GM12878 (cell line): ENCODE measurements around the gene GID8. TPM values are rescaled to one million over a fixed set of nuclear protein-coding genes. Genes with fewer than 3 reads are reported as not detected.
A peak's percentile ranks its signal among the peaks of the same experiment; 100 is the strongest.

Experiments used
- ATAC-seq: fragments of 200-7000 bp; cut with Tn5 transposase; 3 replicates; pipeline ENCODE4 v1.9.1; 2020; ENCODE audit warnings: mild to moderate bottlenecking, moderate library complexity
- BruUV-seq: library from RNA; stranded (reverse); fragments of 400-500 nt; replicated peaks from 2 replicates; lab custom pipeline; 2021; lab: Mats Ljungman, UMichigan
- CTCF ChIA-PET: fragments of 300-600 bp; sonication (Branson Sonifier 250); formaldehyde crosslinking; extraction: SDS; loops from one replicate; lab custom pipeline; 2021; ENCODE audit warnings: inconsistent platforms; lab: Yijun Ruan, JAX
- POLR2A ChIA-PET: fragments of 350-600 bp; formaldehyde crosslinking; extraction: SDS; loops from one replicate; lab custom pipeline; 2021; ENCODE audit warnings: inconsistent platforms; lab: Charles Lee
- RAD21 ChIA-PET: fragments of 300-600 bp; sonication (Branson Sonifier 250); formaldehyde crosslinking; loops from one replicate; lab custom pipeline; 2023; ENCODE audit warnings: antibody characterized with exemption; ENCODE audit not compliant: unreplicated experiment; lab: Charles Lee
- SMC1A ChIA-PET: fragments of 300-600 bp; sonication (Branson Sonifier 250); formaldehyde crosslinking; loops from one replicate; lab custom pipeline; 2023; ENCODE audit not compliant: unreplicated experiment, uncharacterized antibody; lab: Charles Lee
- DNase-seq: peaks from one replicate; pipeline ENCODE4 v3.0.0-alpha.2; 2011; ENCODE audit warnings: low read depth, low spot score
- FAIRE-seq: peaks from 3 replicates; lab custom pipeline; 2011; peaks lifted over from hg19 to GRCh38; lab: Jason Lieb, UNC
- H2AFZ ChIP-seq: 2 replicates; pipeline ENCODE4 v1.6.0; 2011; ENCODE audit warnings: low read depth, low read length, control low read depth; ENCODE audit not compliant: control insufficient read depth
- H3K27ac ChIP-seq: 2 replicates; pipeline ENCODE4 v1.5.1; 2011; ENCODE audit warnings: control low read depth; ENCODE audit not compliant: control insufficient read depth, insufficient read depth
- H3K27me3 ChIP-seq, 2 experiments: replicated peaks in 1 of 2; 2 replicates each; pipeline versions ENCODE4 v1.6.0 to v1.6.1; 2011; ENCODE audit warnings: low read length in 1 of 2; ENCODE audit not compliant: control insufficient read depth in 2 of 2, insufficient read depth in 2 of 2
- H3K36me3 ChIP-seq, 2 experiments: 2 replicates each; pipeline ENCODE4 v1.5.1; 2011; ENCODE audit warnings: low read length in 1 of 2; ENCODE audit not compliant: control insufficient read depth in 2 of 2, insufficient read depth in 2 of 2
- H3K4me1 ChIP-seq: 2 replicates; pipeline ENCODE4 v1.6.1; 2011; ENCODE audit warnings: mild to moderate bottlenecking, low read length, moderate library complexity, mixed read lengths; ENCODE audit not compliant: control insufficient read depth, insufficient read depth
- H3K4me2 ChIP-seq: 2 replicates; pipeline ENCODE4 v1.6.0; 2011; ENCODE audit warnings: control low read depth; ENCODE audit not compliant: control insufficient read depth, insufficient read depth
- H3K4me3 ChIP-seq: fragments of 200-600 bp; sonication (generic); 2 replicates; pipeline ENCODE4 v1.5.1; 2016
- H3K79me2 ChIP-seq: 2 replicates; pipeline ENCODE4 v1.6.0; 2011; ENCODE audit warnings: low read length; ENCODE audit not compliant: control insufficient read depth, insufficient read depth
- H3K9ac ChIP-seq: 2 replicates; pipeline ENCODE4 v1.8.0; 2011; ENCODE audit warnings: low read length, control low read depth, mixed read lengths; ENCODE audit not compliant: control insufficient read depth, insufficient read depth
- H3K9me3 ChIP-seq: replicated peaks from 3 replicates; pipeline ENCODE4 v1.5.1; 2011; ENCODE audit warnings: mild to moderate bottlenecking, low read length; ENCODE audit not compliant: control insufficient read depth, insufficient read depth
- H4K20me1 ChIP-seq: 2 replicates; pipeline ENCODE4 v1.6.0; 2011; ENCODE audit not compliant: control insufficient read depth, insufficient read depth
- CBX5 ChIP-seq: sonication (generic); IDR thresholded peaks from 2 replicates; pipeline ENCODE4 v1.6.1; 2016; ENCODE audit warnings: low read depth, moderate library complexity, mild to moderate bottlenecking, inconsistent platforms
- MYB ChIP-seq: fragments of 150-350 bp; IDR thresholded peaks from 2 replicates; pipeline ENCODE4 v1.6.1; 2014; ENCODE audit warnings: mild to moderate bottlenecking, low read depth, low read length, borderline replicate concordance
- POLR2AphosphoS2 ChIP-seq: IDR thresholded peaks from 2 replicates; pipeline ENCODE4 v1.6.1; 2011; ENCODE audit warnings: low read depth, mild to moderate bottlenecking, low read length, improper control_type of control experiment, moderate library complexity
- RAD51 ChIP-seq: fragments of 450-650 bp; IDR thresholded peaks from 2 replicates; pipeline ENCODE4 v1.6.1; 2016; ENCODE audit warnings: moderate library complexity, mild to moderate bottlenecking, inconsistent platforms
- SIX5 ChIP-seq: IDR thresholded peaks from 2 replicates; pipeline ENCODE4 v1.6.1; 2011; ENCODE audit warnings: mild to moderate bottlenecking, low read depth, low read length, moderate library complexity; ENCODE audit not compliant: severe bottlenecking
- SPI1 ChIP-seq: IDR thresholded peaks from 2 replicates; pipeline ENCODE4 v1.6.1; 2011; ENCODE audit warnings: low read depth, mild to moderate bottlenecking, low read length, moderate library complexity, borderline replicate concordance; ENCODE audit not compliant: insufficient read depth
- WGBS: methylation state at CpG from one replicate; pipeline ENCODE4 v1.1.6; 2016; ENCODE audit warnings: low lambda C conversion rate; ENCODE audit not compliant: insufficient replicate concordance, insufficient coverage; ENCODE audit errors: missing lambda C conversion rate; 5-methylcytosine and 5-hydroxymethylcytosine counted together
- in situ Hi-C: fragments of 300-500 bp; cut with MboI; formaldehyde crosslinking; loops from 9 replicates; pipeline ENCODE4 v1.14.3; 2018; ENCODE audit warnings: mixed read lengths
- intact Hi-C: fragments of 100-400 bp; cut with micrococcal nuclease; formaldehyde crosslinking; loops from one replicate; pipeline ENCODE4 v1.14.2; 2022; ENCODE audit not compliant: unreplicated experiment
- polyA plus RNA-seq, 11 experiments: library from polyadenylated mRNA; depleted of rRNA in 4 of 11; unstranded in 6 of 11; stranded (reverse) in 5 of 11; fragments of >200 nt; fragmentation: Nextera tagmentation in 4 of 11; fragmentation: Illumina TruSeq in 1 of 11; extraction: Ambion mirVana in 4 of 11; extraction: Trizol in 1 of 11; gene quantifications; 1 replicate in 1 of 11; 2 replicates in 10 of 11; pipeline versions ENCODE4 v1.2.1 to v1.2.3, GENCODE V29; 2011 to 2016; ENCODE audit warnings: inconsistent platforms in 2 of 11, missing spikeins in 2 of 11, low read depth in 1 of 11
- total RNA-seq, 4 experiments: library from RNA; depleted of rRNA in 3 of 4; stranded (reverse); fragments of >200 nt in 3 of 4; fragmentation: Illumina TruSeq in 1 of 4; extraction: Trizol in 1 of 4; gene quantifications; 2 replicates each; pipeline versions ENCODE4 v1.2.1 to v1.2.3, GENCODE V29; 2013 to 2021
- TF ChIP-seq, protein P1 (sequence below): fragments of 450-650 bp; IDR thresholded peaks from 2 replicates; pipeline ENCODE4 v1.6.1; 2016; ENCODE audit warnings: mild to moderate bottlenecking, moderate library complexity, borderline replicate concordance

GID8 gene
- total and polyA plus RNA-seq, 10 of the 15 experiments (the other 5 are each of a cell fraction or from before 2014, with no cell fraction given), result 12.0 to 33.8 (median 22.2) TPM

DNA sequence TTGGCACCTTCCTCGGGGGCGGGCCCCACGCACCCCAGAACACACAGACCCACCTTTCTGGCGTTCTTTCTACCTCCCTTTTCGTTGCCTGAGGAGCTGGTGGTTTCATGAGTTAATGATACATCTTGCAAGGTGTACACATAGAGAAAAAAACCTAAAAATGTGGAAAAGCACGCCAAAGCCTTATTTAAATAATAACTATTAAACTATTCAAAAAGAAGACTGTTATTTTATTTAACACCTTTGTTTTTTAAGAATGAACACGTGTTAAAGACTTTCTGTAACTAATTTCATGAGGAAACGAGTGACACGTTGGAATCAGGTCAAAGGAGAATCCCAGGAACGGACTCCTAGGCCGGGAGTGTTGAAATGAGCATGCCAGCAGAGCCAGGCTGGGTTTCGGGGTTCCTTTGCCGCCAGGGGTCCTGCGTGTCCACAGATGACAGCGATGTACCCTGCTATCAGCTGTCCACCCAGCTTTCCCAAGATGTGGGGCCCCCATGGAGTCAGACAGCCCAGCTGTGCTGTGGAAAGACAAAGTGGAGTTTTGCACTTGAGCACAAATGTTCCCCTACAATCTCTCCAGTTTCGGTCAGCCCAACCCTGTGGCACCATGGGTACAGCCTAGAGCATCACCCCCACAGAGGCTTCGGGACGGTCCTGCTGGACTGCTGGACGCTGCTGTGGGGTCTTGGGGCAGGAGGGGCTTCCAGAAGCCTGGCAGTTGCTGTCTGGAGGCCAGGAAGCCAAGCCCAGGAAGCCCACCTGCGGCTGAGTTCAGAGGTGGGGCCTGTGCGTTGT, 30.6 kb downstream of the GID8 start:
- FAIRE-seq (no peak), DNase-seq (no peak), ATAC-seq (no peak)
- RAD21 ChIA-PET, result no interaction called here
- no peak overlapping the region for H3K9ac ChIP-seq
- intact Hi-C loops, result no loop called here
- TF ChIP-seq RAD51 (no peak), POLR2AphosphoS2 (0 out of 2 replicates have a peak, but pooled peaks have one; percentile 49)
- WGBS, result 65% methylated on average over 21 of the region's 21 CpGs
- CTCF ChIA-PET, result interaction anchor here (0.6 kb wide), 1 partner anchor 1131 kb away, joined by 3 read pairs; no protein-coding TSS in a partner anchor
- no peaks in the 10 kb centered on the region for H3K79me2 ChIP-seq
- H3K4me1 ChIP-seq, result peaks cover 7% of the 10 kb centered on the region
- no peaks in the 10 kb centered on the region for H3K9me3 ChIP-seq
- peaks cover 5% of the 10 kb centered on the region in 2 experiments; a peak in 3 of 4 replicates for H3K36me3 ChIP-seq
- no peak overlapping the region for H2AFZ ChIP-seq
- in situ Hi-C loops, result no loop called here
- peaks cover 0 to 6% of the 10 kb centered on the region in 2 experiments; a peak in 2 of 4 replicates for H3K27me3 ChIP-seq
- H3K4me2 ChIP-seq, result no peak overlapping the region
- SMC1A ChIA-PET, result interaction anchor here (0.7 kb wide), 1 partner anchor 40 kb away, joined by 4 read pairs; no protein-coding TSS in a partner anchor
- H4K20me1 ChIP-seq, result no peaks in the 10 kb centered on the region
- no TSS peak for BruUV-seq
- H3K27ac ChIP-seq, result no peak overlapping the region
- POLR2A ChIA-PET, result interaction anchor here (0.6 to 2.7 kb wide), 2 partner anchors 14 to 28 kb away, joined by 3 to 7 read pairs; no protein-coding TSS in a partner anchor
- H3K4me3 ChIP-seq, result no peak overlapping the region

GRCh38 chr20:62969179-62969760, 31.3 kb downstream of the GID8 start:
- SMC1A ChIA-PET, result no interaction called here

More at GRCh38 chr20:62969179-62969760, 31.3 kb downstream of the GID8 start:
- no peak for ATAC-seq
- H4K20me1 ChIP-seq, result no peaks in the 10 kb centered on the region
- H3K27ac ChIP-seq, result no peak overlapping the region
- TF ChIP-seq SIX5 (no peak), MYB (no peak), CBX5 (no peak), SPI1 (no peak)
- TF ChIP-seq, protein P1, sequence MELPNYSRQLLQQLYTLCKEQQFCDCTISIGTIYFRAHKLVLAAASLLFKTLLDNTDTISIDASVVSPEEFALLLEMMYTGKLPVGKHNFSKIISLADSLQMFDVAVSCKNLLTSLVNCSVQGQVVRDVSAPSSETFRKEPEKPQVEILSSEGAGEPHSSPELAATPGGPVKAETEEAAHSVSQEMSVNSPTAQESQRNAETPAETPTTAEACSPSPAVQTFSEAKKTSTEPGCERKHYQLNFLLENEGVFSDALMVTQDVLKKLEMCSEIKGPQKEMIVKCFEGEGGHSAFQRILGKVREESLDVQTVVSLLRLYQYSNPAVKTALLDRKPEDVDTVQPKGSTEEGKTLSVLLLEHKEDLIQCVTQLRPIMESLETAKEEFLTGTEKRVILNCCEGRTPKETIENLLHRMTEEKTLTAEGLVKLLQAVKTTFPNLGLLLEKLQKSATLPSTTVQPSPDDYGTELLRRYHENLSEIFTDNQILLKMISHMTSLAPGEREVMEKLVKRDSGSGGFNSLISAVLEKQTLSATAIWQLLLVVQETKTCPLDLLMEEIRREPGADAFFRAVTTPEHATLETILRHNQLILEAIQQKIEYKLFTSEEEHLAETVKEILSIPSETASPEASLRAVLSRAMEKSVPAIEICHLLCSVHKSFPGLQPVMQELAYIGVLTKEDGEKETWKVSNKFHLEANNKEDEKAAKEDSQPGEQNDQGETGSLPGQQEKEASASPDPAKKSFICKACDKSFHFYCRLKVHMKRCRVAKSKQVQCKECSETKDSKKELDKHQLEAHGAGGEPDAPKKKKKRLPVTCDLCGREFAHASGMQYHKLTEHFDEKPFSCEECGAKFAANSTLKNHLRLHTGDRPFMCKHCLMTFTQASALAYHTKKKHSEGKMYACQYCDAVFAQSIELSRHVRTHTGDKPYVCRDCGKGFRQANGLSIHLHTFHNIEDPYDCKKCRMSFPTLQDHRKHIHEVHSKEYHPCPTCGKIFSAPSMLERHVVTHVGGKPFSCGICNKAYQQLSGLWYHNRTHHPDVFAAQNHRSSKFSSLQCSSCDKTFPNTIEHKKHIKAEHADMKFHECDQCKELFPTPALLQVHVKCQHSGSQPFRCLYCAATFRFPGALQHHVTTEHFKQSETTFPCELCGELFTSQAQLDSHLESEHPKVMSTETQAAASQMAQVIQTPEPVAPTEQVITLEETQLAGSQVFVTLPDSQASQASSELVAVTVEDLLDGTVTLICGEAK, result no peak
- H3K4me3 ChIP-seq, result no peak overlapping the region
- no peaks in the 10 kb centered on the region for H3K79me2 ChIP-seq
- in situ Hi-C loops (no loop called here), intact Hi-C loops (no loop called here)
- no peaks in the 10 kb centered on the region for H3K9me3 ChIP-seq
- no peak for DNase-seq
- ChIA-PET POLR2A (interaction anchor here (0.6 to 2.7 kb wide), 2 partner anchors 15 to 29 kb away, joined by 3 to 7 read pairs; no protein-coding TSS in a partner anchor), CTCF (interaction anchor here (2.0 kb wide), 1 partner anchor 69 kb away, joined by 8 read pairs; no protein-coding TSS in a partner anchor), RAD21 (no interaction called here)
- peaks cover 0 to 6% of the 10 kb centered on the region in 2 experiments; a peak in 2 of 4 replicates for H3K27me3 ChIP-seq
- H3K9ac ChIP-seq, result no peak overlapping the region
- H3K36me3 ChIP-seq, result peaks cover 2 to 4% of the 10 kb centered on the region in 2 experiments; a peak in 3 of 4 replicates
- no peak overlapping the region for H3K4me2 ChIP-seq
- H3K4me1 ChIP-seq, result peaks cover 7% of the 10 kb centered on the region
- WGBS, result 27% methylated on average over 16 of the region's 16 CpGs
- BruUV-seq, result no TSS peak
- FAIRE-seq, result no peak
- H2AFZ ChIP-seq, result no peak overlapping the region
